IMR-90 (cell line): ENCODE data around the gene TGFBI. TPM values are rescaled to one million over a fixed set of nuclear protein-coding genes. Genes with fewer than 3 reads are reported as not detected.

Experiments used
- ATAC-seq: fragments of 200-7000 bp; cut with Tn5 transposase; 2 replicates; pipeline ENCODE4 v1.9.1; 2020; ENCODE audit warnings: low read depth, mild to moderate bottlenecking, moderate library complexity
- BruUV-seq: library from RNA; stranded (reverse); fragments of 400-500 nt; replicated peaks from 2 replicates; lab custom pipeline; 2021; lab: Mats Ljungman, UMichigan
- CTCF ChIA-PET: fragments of 300-600 bp; formaldehyde crosslinking; extraction: SDS; loops from one replicate; lab custom pipeline; 2021; ENCODE audit warnings: antibody characterized with exemption; lab: Yijun Ruan, JAX
- POLR2A ChIA-PET: fragments of 300-600 bp; sonication (Branson Sonifier 250); formaldehyde crosslinking; loops from one replicate; lab custom pipeline; 2022; ENCODE audit warnings: antibody characterized with exemption; ENCODE audit not compliant: unreplicated experiment; lab: Charles Lee
- DNase-seq: peaks from one replicate; pipeline ENCODE4 v3.0.0; 2013
- H2AFZ ChIP-seq: replicated peaks from 2 replicates; pipeline ENCODE3; 2013; ENCODE audit warnings: low read length, mild to moderate bottlenecking; ENCODE audit not compliant: poor library complexity
- H2AK5ac ChIP-seq: 2 replicates; pipeline ENCODE4 v1.6.1; 2013; ENCODE audit warnings: low read depth, low read length, inconsistent platforms
- H2AK9ac ChIP-seq: replicated peaks from 2 replicates; pipeline ENCODE3; 2013; ENCODE audit warnings: mild to moderate bottlenecking, low read depth, low read length, moderate library complexity; ENCODE audit not compliant: poor library complexity
- H2BK120ac ChIP-seq: 2 replicates; pipeline ENCODE4 v1.6.1; 2013; ENCODE audit warnings: low read depth, low read length, inconsistent platforms
- H2BK15ac ChIP-seq: 3 replicates; pipeline ENCODE4 v1.6.1; 2013; ENCODE audit warnings: low read depth, low read length, inconsistent platforms
- H2BK20ac ChIP-seq: 2 replicates; pipeline ENCODE4 v1.6.1; 2013; ENCODE audit warnings: low read depth, mild to moderate bottlenecking, inconsistent platforms, low read length, moderate library complexity
- H2BK5ac ChIP-seq: 2 replicates; pipeline ENCODE4 v1.6.1; 2013; ENCODE audit warnings: mild to moderate bottlenecking, low read depth, low read length, inconsistent platforms; ENCODE audit not compliant: poor library complexity, severe bottlenecking
- H3K14ac ChIP-seq: replicated peaks from 2 replicates; pipeline ENCODE4 v1.6.1; 2013; ENCODE audit warnings: low read depth, low read length, inconsistent platforms
- H3K18ac ChIP-seq: 2 replicates; pipeline ENCODE4 v1.6.1; 2013; ENCODE audit warnings: low read depth, low read length, control low read depth
- H3K23ac ChIP-seq: 2 replicates; pipeline ENCODE4 v1.6.1; 2013; ENCODE audit warnings: low read depth, low read length, inconsistent platforms
- H3K27ac ChIP-seq: 2 replicates; pipeline ENCODE4 v1.5.1; 2013; ENCODE audit warnings: mild to moderate bottlenecking, control low read depth, low read length; ENCODE audit not compliant: insufficient read depth
- H3K27me3 ChIP-seq: 2 replicates; pipeline ENCODE4 v1.6.1; 2013; ENCODE audit warnings: low read length; ENCODE audit not compliant: control insufficient read depth, insufficient read depth
- H3K36me3 ChIP-seq: 2 replicates; pipeline ENCODE4 v1.6.1; 2013; ENCODE audit warnings: low read length, mixed read lengths; ENCODE audit not compliant: control insufficient read depth, insufficient read depth
- H3K4ac ChIP-seq: 2 replicates; pipeline ENCODE4 v1.6.1; 2013; ENCODE audit warnings: low read depth, low read length, inconsistent platforms
- H3K4me1 ChIP-seq: 2 replicates; pipeline ENCODE4 v1.6.1; 2013; ENCODE audit warnings: low read length, mixed read lengths; ENCODE audit not compliant: control insufficient read depth, insufficient read depth
- H3K4me2 ChIP-seq: 2 replicates; pipeline ENCODE4 v1.6.1; 2013; ENCODE audit warnings: low read depth, mild to moderate bottlenecking, control low read depth, low read length, moderate library complexity
- H3K4me3 ChIP-seq: 2 replicates; pipeline ENCODE4 v1.5.1; 2013; ENCODE audit warnings: low read depth, mild to moderate bottlenecking, control low read depth, low read length, moderate library complexity; ENCODE audit not compliant: insufficient read depth
- H3K56ac ChIP-seq: 2 replicates; pipeline ENCODE4 v1.6.1; 2013; ENCODE audit warnings: low read length, inconsistent platforms; ENCODE audit not compliant: insufficient read depth; ENCODE audit errors: extremely low read depth
- H3K79me1 ChIP-seq, 2 experiments: 2 replicates each; pipeline ENCODE4 v1.6.1; 2013; ENCODE audit warnings: low read length in 2 of 2, inconsistent platforms in 1 of 2, low read depth in 1 of 2
- H3K9ac ChIP-seq: 2 replicates; pipeline ENCODE4 v1.6.1; 2013; ENCODE audit warnings: low read depth, low read length, control low read depth
- H3K9me1 ChIP-seq: 2 replicates; pipeline ENCODE4 v1.6.1; 2013; ENCODE audit warnings: low read length, inconsistent platforms; ENCODE audit not compliant: insufficient read depth
- H3K9me3 ChIP-seq: 2 replicates; pipeline ENCODE4 v1.6.1; 2013; ENCODE audit warnings: low read length; ENCODE audit not compliant: control insufficient read depth, insufficient read depth
- H4K20me1 ChIP-seq: 2 replicates; pipeline ENCODE4 v1.6.1; 2013; ENCODE audit warnings: low read length, inconsistent platforms; ENCODE audit not compliant: insufficient read depth
- H4K5ac ChIP-seq: 2 replicates; pipeline ENCODE4 v1.6.1; 2013; ENCODE audit warnings: mild to moderate bottlenecking, low read depth, low read length, control low read depth
- H4K8ac ChIP-seq, 2 experiments: 2 replicates each; pipeline ENCODE4 v1.6.1; 2013; ENCODE audit warnings: low read depth in 2 of 2, low read length in 2 of 2, control low read depth in 1 of 2, inconsistent platforms in 1 of 2
- H4K91ac ChIP-seq: 2 replicates; pipeline ENCODE4 v1.6.1; 2013; ENCODE audit warnings: low read depth, low read length, inconsistent platforms; ENCODE audit not compliant: insufficient read depth
- BHLHE40 ChIP-seq: fragments of 150-350 bp; IDR thresholded peaks from 2 replicates; pipeline ENCODE4 v1.6.1; 2016; ENCODE audit warnings: mild to moderate bottlenecking, low read depth, low read length
- CEBPB ChIP-seq: IDR thresholded peaks from 2 replicates; pipeline ENCODE4 v1.6.1; 2012; ENCODE audit warnings: low read depth, low read length, improper control_type of control experiment
- CHD1 ChIP-seq: IDR thresholded peaks from 2 replicates; pipeline ENCODE4 v1.6.1; 2012; ENCODE audit warnings: low read depth, low read length, improper control_type of control experiment
- ELK1 ChIP-seq: fragments of 150-350 bp; IDR thresholded peaks from 2 replicates; pipeline ENCODE4 v1.6.1; 2016; ENCODE audit warnings: low read depth, mild to moderate bottlenecking, low read length, moderate library complexity, borderline replicate concordance
- FOS ChIP-seq: fragments of 150-350 bp; IDR thresholded peaks from 2 replicates; pipeline ENCODE4 v1.6.1; 2016; ENCODE audit warnings: low read depth, low read length
- MAFK ChIP-seq: IDR thresholded peaks from 2 replicates; pipeline ENCODE4 v1.6.1; 2012; ENCODE audit warnings: low read depth, low read length, improper control_type of control experiment
- MAZ ChIP-seq: IDR thresholded peaks from 2 replicates; pipeline ENCODE4 v1.6.1; 2012; ENCODE audit warnings: low read depth, mild to moderate bottlenecking, low read length, improper control_type of control experiment, moderate library complexity, borderline replicate concordance
- NFE2L2 ChIP-seq: fragments of 150-350 bp; IDR thresholded peaks from 2 replicates; pipeline ENCODE4 v1.6.1; 2016; ENCODE audit warnings: low read depth, mild to moderate bottlenecking, low read length
- POLR2A ChIP-seq: IDR thresholded peaks from 2 replicates; pipeline ENCODE4 v1.6.1; 2012; ENCODE audit warnings: mild to moderate bottlenecking, low read depth, low read length
- RAD21 ChIP-seq: IDR thresholded peaks from 2 replicates; pipeline ENCODE4 v1.6.1; 2012; ENCODE audit warnings: low read length, improper control_type of control experiment
- RCOR1 ChIP-seq: IDR thresholded peaks from 2 replicates; pipeline ENCODE4 v1.6.1; 2012; ENCODE audit warnings: mild to moderate bottlenecking, low read length, improper control_type of control experiment; ENCODE audit not compliant: insufficient replicate concordance
- RFX5 ChIP-seq: IDR thresholded peaks from 2 replicates; pipeline ENCODE4 v1.8.0; 2012; ENCODE audit warnings: low read depth, mild to moderate bottlenecking, low read length, moderate library complexity
- SMC3 ChIP-seq: fragments of 150-350 bp; IDR thresholded peaks from 2 replicates; pipeline ENCODE4 v1.6.1; 2016; ENCODE audit warnings: low read depth, mild to moderate bottlenecking, antibody characterized with exemption, low read length, moderate library complexity
- USF2 ChIP-seq: fragments of 150-350 bp; IDR thresholded peaks from 2 replicates; pipeline ENCODE4 v1.6.1; 2017; ENCODE audit warnings: mild to moderate bottlenecking, antibody characterized with exemption, low read length, low read depth
- WGBS, 2 experiments: methylation state at CpG; one replicate each; pipeline versions ENCODE4 v1.1.5 to v1.1.7; 2013; ENCODE audit warnings: missing lambda C conversion rate in 2 of 2; ENCODE audit not compliant: insufficient read length in 1 of 2; ENCODE audit errors: extremely low coverage in 2 of 2; 5-methylcytosine and 5-hydroxymethylcytosine counted together
- dilution Hi-C: fragments of 300-500 bp; cut with HindIII; formaldehyde crosslinking; loops from one replicate; pipeline ENCODE4 v1.14.3; 2018; ENCODE audit warnings: low sequenced_read_pairs; ENCODE audit not compliant: unreplicated experiment
- in situ Hi-C: fragments of 300-500 bp; cut with MboI; formaldehyde crosslinking; loops from 3 replicates; pipeline ENCODE4 v1.14.3; 2019; ENCODE audit warnings: low sequenced_read_pairs, inconsistent platforms, mixed read lengths
- intact Hi-C: fragments of 100-400 bp; cut with micrococcal nuclease; formaldehyde crosslinking; loops from 2 replicates; pipeline ENCODE4 v1.10.0; 2022
- polyA plus RNA-seq, 3 experiments: library from polyadenylated mRNA; depleted of rRNA; stranded (reverse); fragments of >200 nt; gene quantifications; 2 replicates each; pipeline ENCODE4 v1.2.3, GENCODE V29; 2012; ENCODE audit warnings: low replicate concordance in 1 of 3
- total RNA-seq: library from RNA; depleted of rRNA; stranded (reverse); fragments of >200 nt; gene quantifications from 2 replicates; pipeline ENCODE4 v1.2.3, GENCODE V29; 2012

Gene TGFBI
- total and polyA plus RNA-seq, 2 of the 4 experiments (the other 2 are of a cell fraction) = 618 to 1,551 TPM

GRCh38 chr5:136033234-136033633 is 4.4 kb downstream of the TGFBI start:
- peaks cover 75% of the 10 kb centered on the region for H3K36me3 ChIP-seq
- H3K23ac ChIP-seq = peak overlapping the region; percentile 51
- ChIA-PET CTCF (interaction anchor here (1.0 kb wide), 1 partner anchor 14 kb away, joined by 5 read pairs; no protein-coding TSS in a partner anchor), POLR2A (interaction anchor here (1.1 kb wide), 1 partner anchor 22 kb away, joined by 4 read pairs; no protein-coding TSS in a partner anchor)
- H3K9me1 ChIP-seq = peaks cover 26% of the 10 kb centered on the region
- DNase-seq (no peak), ATAC-seq (no peak)
- WGBS, 2 experiments = 11% methylated on average over 1 of the region's 1 CpG; no CpG with 5 or more reads in 1 of the 2 experiments
- intact Hi-C loops (loop anchor here (2.0 kb wide), 1 partner anchor 26 kb away; no protein-coding TSS in a partner anchor), in situ Hi-C loops (no loop called here), dilution Hi-C loops (no loop called here)
- peak overlapping the region; percentile 30 to 71; a peak in 3 of 4 replicates for H4K8ac ChIP-seq
- H3K4me2 ChIP-seq = peak overlapping the region; percentile 98
- no peak overlapping the region for H3K4me3 ChIP-seq
- peaks cover 50% of the 10 kb centered on the region for H4K20me1 ChIP-seq
- H2BK5ac ChIP-seq = peak overlapping the region; percentile 53
- peak overlapping the region; percentile 73 for H3K14ac ChIP-seq
- H3K56ac ChIP-seq = no peak overlapping the region
- TF ChIP-seq BHLHE40 = no peak
- no peak for TF ChIP-seq ELK1
- no peak for TF ChIP-seq CEBPB
- TF ChIP-seq RCOR1 = no peak
- TF ChIP-seq FOS = no peak
- TF ChIP-seq NFE2L2 = no peak
- TF ChIP-seq RAD21 = no peak
- no peak for TF ChIP-seq USF2
- TF ChIP-seq MAZ = no peak
- TF ChIP-seq SMC3 = no peak
- TF ChIP-seq RFX5 = no peak
- TF ChIP-seq MAFK = no peak
- TF ChIP-seq CHD1 = no peak
- TF ChIP-seq POLR2A = no peak
- H2BK20ac ChIP-seq = peak overlapping the region; percentile 61
- peak overlapping the region; percentile 85 for H3K4ac ChIP-seq
- peak overlapping the region; percentile 69 for H4K5ac ChIP-seq
- no TSS peak for BruUV-seq
- peak overlapping the region; percentile 62 for H3K18ac ChIP-seq
- peak overlapping the region; percentile 10 for H2AK9ac ChIP-seq
- H3K27ac ChIP-seq = peak overlapping the region; percentile 68
- peaks cover 35 to 94% of the 10 kb centered on the region in 2 experiments for H3K79me1 ChIP-seq
- no peak overlapping the region for H2AFZ ChIP-seq
- peaks cover 8% of the 10 kb centered on the region; the same call in 1 of the 2 replicates for H3K9me3 ChIP-seq
- peaks cover 26% of the 10 kb centered on the region for H3K4me1 ChIP-seq
- no peaks in the 10 kb centered on the region for H3K27me3 ChIP-seq
- no peak overlapping the region for H2BK15ac ChIP-seq
- H3K9ac ChIP-seq = peak overlapping the region; percentile 34; the same call in 1 of the 2 replicates
- peak overlapping the region; percentile 47; the same call in 1 of the 2 replicates for H4K91ac ChIP-seq
- H2AK5ac ChIP-seq = peak overlapping the region; percentile 79
- H2BK120ac ChIP-seq = peak overlapping the region; percentile 52
